HG03095 (cell line): ENCODE measurements around the gene CEACAM3.

Experiments
- ATAC-seq: cut with Tn5 transposase; IDR thresholded peaks from one replicate; pipeline ENCODE4 v1.9.1; 2021; ENCODE audit warnings: moderate library complexity; ENCODE audit not compliant: unreplicated experiment

The CEACAM3 gene

DNA sequence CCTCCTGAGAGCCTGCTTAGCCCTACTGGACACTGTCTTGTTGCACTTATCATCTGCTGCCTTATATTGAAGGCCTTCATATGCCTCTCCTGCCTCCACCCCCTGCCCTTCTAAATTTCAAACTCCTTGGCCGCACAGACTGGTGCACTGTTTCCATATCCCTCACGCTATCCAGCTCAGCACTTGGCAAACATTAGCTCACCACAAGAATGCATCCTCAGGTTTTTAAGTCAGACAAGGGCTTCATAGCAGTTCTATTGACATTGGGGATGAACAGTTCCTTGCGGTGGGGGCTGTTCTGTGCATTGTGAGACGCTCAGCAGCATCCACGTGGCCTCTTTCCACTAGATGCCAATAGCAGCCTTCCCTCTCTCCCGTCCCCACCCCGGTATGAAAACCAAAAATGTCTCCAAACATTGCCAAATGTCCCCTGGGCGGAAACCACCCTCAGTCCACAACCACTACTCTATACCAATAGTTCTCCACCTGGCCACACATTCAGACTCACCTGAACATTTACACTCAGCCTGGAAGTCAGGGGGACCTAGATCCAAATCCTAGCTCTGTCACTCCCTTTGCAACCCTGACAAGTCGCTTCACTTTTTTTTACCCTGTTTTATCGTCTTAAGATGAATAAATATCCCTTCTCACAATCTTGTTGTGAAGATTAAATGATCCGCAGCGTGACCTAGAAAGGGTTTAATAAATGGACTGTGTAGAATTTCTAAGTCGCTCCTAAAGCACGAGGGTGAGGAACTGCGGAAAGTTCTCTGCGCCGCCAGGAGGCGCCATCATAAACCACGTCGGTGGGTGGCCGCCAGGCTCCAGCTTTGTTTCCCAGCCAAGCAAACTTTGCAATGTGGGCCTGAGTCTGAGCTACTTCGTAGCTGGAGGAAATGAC lies 3.6 kb upstream of the CEACAM3 start:
- no peak for ATAC-seq

GRCh38 chr19:41793414-41793727 lies 3.0 kb upstream of the CEACAM3 start:
- no peak for ATAC-seq

- no peak for ATAC-seq
These were observed 1.3 kb upstream of the CEACAM3 start for GRCh38 chr19:41795031-41795461.

GRCh38 chr19:41796901-41797300 lies 514 bp downstream of the CEACAM3 start:
- no peak for ATAC-seq

- no peak for ATAC-seq
These were observed 3.1 kb downstream of the CEACAM3 start for GRCh38 chr19:41799444-41800000.

DNA sequence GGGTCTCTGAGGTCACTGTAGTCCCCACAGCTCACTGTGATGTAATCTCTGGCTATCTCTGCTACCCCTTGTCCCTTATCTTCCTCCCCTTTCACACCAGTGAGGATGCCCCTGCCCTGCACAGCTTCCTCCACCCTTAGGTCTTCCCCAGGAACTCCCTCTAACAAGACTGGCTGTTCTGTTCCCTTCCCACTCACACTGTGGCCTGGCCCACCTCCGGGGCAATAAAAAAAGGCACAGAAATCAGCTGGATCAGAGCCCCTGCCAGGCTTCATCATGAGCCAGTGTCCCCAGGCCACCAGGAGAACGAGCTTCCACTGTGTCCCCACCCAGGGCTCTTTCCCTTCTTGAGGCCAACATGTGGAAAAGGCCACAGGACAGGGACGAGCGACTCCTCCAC lies 4.6 kb downstream of the CEACAM3 start:
- ATAC-seq = no peak

GRCh38 chr19:41801792-41802211 lies 5.4 kb downstream of the CEACAM3 start:
- no peak for ATAC-seq

DNA sequence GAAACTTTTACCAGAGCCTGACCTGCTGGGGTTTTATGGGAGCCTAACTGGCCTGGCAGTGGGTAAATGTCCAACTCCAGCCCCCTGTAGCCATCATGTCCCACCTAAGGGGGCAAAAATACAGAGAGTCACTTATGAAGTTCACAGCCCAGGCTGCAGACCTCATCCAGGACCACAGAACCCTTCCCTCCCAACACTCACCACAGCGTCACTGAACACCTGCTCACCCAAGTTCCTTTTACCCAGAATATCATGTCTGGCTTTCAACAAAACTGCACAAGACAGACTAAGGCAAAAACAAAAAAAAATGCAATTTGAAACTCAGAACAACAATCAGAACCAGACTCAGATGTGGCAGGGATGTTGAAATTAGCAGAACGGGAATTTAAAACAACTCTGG lies 6.4 kb downstream of the CEACAM3 start:
- no peak for ATAC-seq

- ATAC-seq = no peak
These were observed 7.9 kb downstream of the CEACAM3 start for GRCh38 chr19:41804336-41804735.

DNA sequence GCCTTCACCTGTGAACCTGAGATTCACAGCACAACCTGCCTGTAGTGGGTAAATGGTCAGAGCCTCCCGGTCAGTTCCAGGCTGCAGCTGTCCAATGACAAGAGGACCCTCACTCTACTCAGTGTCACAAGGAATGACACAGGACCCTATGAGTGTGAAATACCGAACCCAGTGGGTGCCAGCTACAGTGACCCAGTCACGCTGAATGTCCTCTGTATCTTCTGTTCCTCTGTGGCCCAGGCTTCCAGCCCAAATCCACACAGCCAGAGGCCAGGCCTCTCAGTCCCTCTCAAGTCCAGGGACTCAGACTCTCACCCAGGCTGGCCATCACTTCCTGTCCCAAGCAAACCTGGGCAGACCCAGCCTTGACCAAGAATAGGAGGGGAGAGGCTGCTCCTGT lies 10.8 kb downstream of the CEACAM3 start:
- no peak for ATAC-seq

DNA sequence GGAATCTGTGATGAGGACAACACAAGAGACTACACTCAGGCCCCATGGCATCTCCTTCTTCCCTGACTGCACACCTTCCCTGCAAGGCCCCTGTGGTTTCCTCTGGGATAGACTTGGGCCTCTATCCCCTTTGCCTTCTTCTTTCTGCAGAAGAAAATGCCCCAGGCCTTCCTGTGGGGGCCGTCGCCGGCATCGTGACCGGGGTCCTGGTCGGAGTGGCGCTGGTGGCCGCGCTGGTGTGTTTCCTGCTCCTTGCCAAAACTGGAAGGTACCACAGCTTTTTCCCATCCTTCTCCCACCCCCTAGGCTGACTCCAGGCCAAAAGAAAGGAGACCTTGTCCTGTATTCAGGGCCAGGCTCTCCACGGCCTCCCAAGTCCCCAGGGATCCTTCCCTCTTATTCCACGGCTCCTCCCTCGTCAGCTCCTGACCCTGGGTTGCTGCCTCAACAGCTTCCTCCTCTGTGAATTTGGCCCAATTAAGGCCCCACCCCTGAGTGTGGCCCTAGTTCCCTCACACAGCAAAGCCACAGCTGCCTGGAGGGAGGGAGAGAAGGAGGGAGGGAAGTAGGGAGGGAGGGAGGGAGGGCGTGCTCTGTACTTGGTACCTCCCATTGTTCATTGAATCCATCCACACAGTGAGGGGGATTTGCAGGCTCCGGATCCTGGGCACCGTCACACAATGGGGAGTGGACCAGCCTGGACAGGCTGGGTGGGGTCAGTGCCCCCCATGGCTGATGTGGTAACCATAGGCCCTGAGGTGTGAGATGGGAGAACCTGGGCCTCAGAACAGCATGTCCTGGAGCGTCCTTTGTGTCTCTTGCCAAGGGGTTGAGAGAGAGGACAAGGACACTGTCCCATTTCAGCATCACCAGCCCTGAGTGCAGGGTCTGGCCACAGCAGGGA lies 12.5 kb downstream of the CEACAM3 start:
- ATAC-seq = no peak

DNA sequence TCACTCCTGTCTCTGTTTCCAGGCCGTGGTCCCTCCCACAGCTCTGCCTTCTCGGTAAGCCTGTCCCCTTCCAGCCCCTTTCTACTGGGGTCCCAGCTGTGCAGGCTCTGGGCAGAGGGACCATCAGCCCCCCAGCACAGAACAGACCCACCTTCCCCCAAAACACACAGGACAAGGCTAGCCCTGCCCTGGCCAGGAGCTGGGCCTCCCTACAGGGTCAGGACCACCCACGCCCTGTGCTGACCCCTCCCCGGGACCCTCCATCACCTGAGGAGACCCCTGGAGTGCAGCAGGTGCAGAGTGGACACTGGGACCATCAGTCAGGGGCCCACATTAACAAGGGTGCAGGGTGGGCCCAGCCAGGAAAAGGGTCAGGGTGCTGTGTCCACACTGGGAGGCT lies 13.9 kb downstream of the CEACAM3 start:
- ATAC-seq = no peak

- no peak for ATAC-seq
These were observed 14.6 kb downstream of the CEACAM3 start for GRCh38 chr19:41811036-41811435.

DNA sequence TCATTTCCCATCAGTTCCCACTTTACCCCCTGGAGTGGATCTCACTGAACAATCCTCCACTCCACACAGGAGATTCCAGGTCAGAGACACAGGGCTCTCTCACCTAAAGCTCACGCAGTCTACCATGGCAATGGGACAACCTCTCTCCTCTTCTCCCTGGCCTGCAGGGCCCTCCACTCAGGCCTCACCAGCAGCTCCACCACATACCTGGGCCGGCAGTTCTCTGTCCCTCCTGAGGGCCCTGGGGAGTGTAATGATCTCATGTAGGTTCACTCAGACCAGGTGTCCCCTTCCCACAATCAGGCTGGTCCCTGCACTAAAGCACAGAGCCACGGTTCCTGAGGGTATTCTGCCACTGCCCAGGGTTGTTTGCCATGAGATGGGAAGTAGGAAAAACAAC lies 15.6 kb downstream of the CEACAM3 start:
- no peak for ATAC-seq

DNA sequence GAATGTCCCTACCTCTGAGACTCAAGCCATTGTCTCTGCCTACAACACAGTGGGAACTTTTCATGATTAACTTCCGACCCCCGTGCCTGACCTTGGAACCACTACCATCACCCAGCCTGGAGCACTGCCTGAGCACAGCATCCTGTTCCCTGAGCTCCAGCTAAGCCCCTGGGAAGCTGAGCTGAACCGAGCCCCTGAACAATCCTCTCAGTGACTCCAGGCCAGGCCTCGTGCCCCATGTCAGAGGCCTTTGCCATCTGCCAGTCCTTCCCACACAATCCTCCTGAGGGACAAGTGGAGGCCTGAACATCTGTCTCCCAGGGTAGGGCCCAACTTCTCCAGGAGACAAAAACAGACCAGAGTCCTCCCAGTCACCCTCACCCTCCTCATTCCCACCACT lies 17.5 kb downstream of the CEACAM3 start:
- no peak for ATAC-seq

DNA sequence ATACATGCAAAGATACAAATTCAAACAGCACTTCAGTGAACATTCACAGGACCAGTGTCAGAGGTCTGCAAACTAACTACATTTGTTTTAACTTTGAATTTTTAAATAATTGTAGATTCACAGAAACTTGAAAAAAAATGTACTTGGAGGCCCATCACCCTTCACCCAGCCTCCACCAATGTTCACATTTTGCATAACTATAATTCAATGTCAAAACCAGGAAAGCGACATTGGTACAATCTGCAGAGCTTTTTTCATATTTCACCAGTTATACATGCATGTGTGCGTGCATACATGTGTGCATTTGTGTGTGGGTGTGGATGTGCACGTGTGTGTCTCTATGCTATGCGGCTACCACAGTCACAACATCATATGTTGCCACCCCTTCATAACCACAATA lies 18.9 kb downstream of the CEACAM3 start:
- no peak for ATAC-seq

GRCh38 chr19:41816761-41817160 lies 20.4 kb downstream of the CEACAM3 start:
- ATAC-seq = no peak

GRCh38 chr19:41821003-41821735 lies 24.8 kb downstream of the CEACAM3 start:
- ATAC-seq = no peak

DNA sequence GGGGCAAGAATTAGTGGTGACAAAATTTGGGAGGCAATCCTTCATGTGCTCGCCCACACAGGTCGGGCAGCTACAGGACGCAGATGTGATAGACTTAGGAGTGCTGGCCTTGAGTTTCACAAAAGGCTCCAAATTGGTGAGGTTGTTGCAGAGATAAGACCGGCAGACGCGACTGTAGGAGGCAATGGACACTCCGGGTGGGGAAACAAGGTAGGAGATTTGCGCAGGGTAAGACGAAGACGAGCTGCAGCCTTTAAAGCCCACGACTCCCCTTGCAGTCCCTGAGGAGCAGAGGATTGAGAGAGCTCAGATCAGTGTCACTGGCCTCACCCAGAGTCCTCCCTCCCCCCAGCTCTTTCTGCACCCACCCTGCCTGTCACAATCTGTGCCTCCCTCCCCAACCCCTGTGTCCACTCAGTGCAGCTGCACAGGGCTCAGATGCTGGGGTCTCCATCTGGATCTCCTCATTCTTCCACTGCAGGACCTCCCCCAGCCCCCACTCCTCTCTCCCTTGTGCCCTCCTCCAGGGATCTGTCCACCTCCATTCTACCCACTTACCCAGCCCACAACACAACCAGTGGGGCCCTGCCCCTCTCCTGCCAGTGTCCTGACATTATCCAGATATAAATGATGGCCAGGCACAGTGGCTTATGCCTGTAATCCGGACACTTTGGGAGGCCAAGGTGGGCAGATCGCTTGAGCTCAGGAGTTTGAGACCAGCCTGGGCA lies 41.8 kb downstream of the CEACAM3 start:
- ATAC-seq = no peak

- ATAC-seq = no peak
These were observed 42.8 kb downstream of the CEACAM3 start for GRCh38 chr19:41839211-41839610.
